ENCODE results near the gene NMRK1.

Gene NMRK1

GRCh38 chr9:75101004-75101588, 13.1 kb upstream of the NMRK1 start:
- DNase-seq = no peak

GRCh38 chr9:75096796-75097195, 8.8 kb upstream of the NMRK1 start:
- DNase-seq = no peak

GRCh38 chr9:75092766-75093165, 4.8 kb upstream of the NMRK1 start:
- DNase-seq = no peak

- no peak for DNase-seq
These were observed 2.6 kb upstream of the NMRK1 start for GRCh38 chr9:75090579-75090978.

GRCh38 chr9:75089373-75089766, 1.4 kb upstream of the NMRK1 start:
- DNase-seq = no peak

GRCh38 chr9:75088646-75089372, 854 bp upstream of the NMRK1 start:
- DNase-seq = peak; percentile 52

- peak; percentile 29 for DNase-seq
These were observed 599 bp downstream of the NMRK1 start for GRCh38 chr9:75087289-75087823.

- DNase-seq = no peak
These were observed 1.2 kb downstream of the NMRK1 start for GRCh38 chr9:75086541-75087288.

- no peak for DNase-seq
These were observed 2.3 kb downstream of the NMRK1 start for GRCh38 chr9:75085640-75086039.

GRCh38 chr9:75084081-75084672, 3.8 kb downstream of the NMRK1 start:
- DNase-seq = no peak

- DNase-seq = no peak
These were observed 4.6 kb downstream of the NMRK1 start for GRCh38 chr9:75083188-75083970.

GRCh38 chr9:75081632-75082031, 6.3 kb downstream of the NMRK1 start:
- no peak for DNase-seq

GRCh38 chr9:75072895-75073294, 15.1 kb downstream of the NMRK1 start:
- DNase-seq = no peak

GRCh38 chr9:75071530-75072122, 16.3 kb downstream of the NMRK1 start:
- DNase-seq = peak; percentile 26

GRCh38 chr9:75069171-75069570, 18.8 kb downstream of the NMRK1 start:
- no peak for DNase-seq

GRCh38 chr9:75067894-75068293, 20.1 kb downstream of the NMRK1 start:
- no peak for DNase-seq

GRCh38 chr9:75065510-75065909, 22.4 kb downstream of the NMRK1 start:
- DNase-seq = peak; percentile 14

- DNase-seq = peak; percentile 85
These were observed 23.5 kb downstream of the NMRK1 start for GRCh38 chr9:75064307-75065025.

- DNase-seq = peak; percentile 93
These were observed 24.2 kb downstream of the NMRK1 start for GRCh38 chr9:75063556-75064305.

GRCh38 chr9:75061169-75061568, 26.8 kb downstream of the NMRK1 start:
- DNase-seq = no peak

All from NCI-H2171 treated with DMSO at 0.1 percent for 48 hours (cell line).